HepG2 (cell line): ENCODE measurements around the gene NDUFB6. TPM values are rescaled to one million over a fixed set of nuclear protein-coding genes. Genes with fewer than 3 reads are reported as not detected.
"Not testable (repeated sequence)": the region's sequence is repeated elsewhere in the genome, so short reads cannot be mapped to it uniquely, and the experiment has no call there.

Experiments used
- ATAC-seq: fragments of 200-7000 bp; cut with Tn5 transposase; 3 replicates; pipeline ENCODE4 v1.9.1; 2020; ENCODE audit warnings: mild to moderate bottlenecking, moderate library complexity
- BruUV-seq: library from RNA; stranded (reverse); fragments of 400-500 nt; replicated peaks from 2 replicates; lab custom pipeline; 2021; lab: Mats Ljungman, UMichigan
- CTCF ChIA-PET: fragments of 300-600 bp; formaldehyde crosslinking; extraction: SDS; loops from one replicate; lab custom pipeline; 2021; ENCODE audit warnings: low total read pairs, inconsistent platforms, low intra/inter-chr PET ratio; lab: Yijun Ruan, JAX
- POLR2A ChIA-PET: fragments of 350-600 bp; sonication (Branson Sonifier 250); formaldehyde crosslinking; loops from one replicate; lab custom pipeline; 2020; ENCODE audit warnings: antibody characterized with exemption, inconsistent platforms; lab: Yijun Ruan, JAX
- DNase-seq: peaks from one replicate; pipeline ENCODE4 v3.0.0-alpha.2; 2015; ENCODE audit warnings: low spot score
- FAIRE-seq: peaks from 3 replicates; lab custom pipeline; 2011; peaks lifted over from hg19 to GRCh38; lab: Jason Lieb, UNC
- H2AFZ ChIP-seq: one replicate; pipeline ENCODE4 v1.6.1; 2011; ENCODE audit warnings: low read length, inconsistent platforms
- H3K27ac ChIP-seq: fragments of 300-600 bp; 3 replicates; pipeline ENCODE4 v1.8.0; 2011; ENCODE audit warnings: mixed run types, mild to moderate bottlenecking, mixed read lengths, low read length, inconsistent platforms; ENCODE audit not compliant: insufficient read depth; ENCODE audit errors: extremely low read length
- H3K27me3 ChIP-seq, 2 experiments: fragments of 200-600 bp in 1 of 2; 2 replicates in 1 of 2; 3 replicates in 1 of 2; pipeline versions ENCODE4 v1.6.0 to v1.8.0; 2011; ENCODE audit warnings: low read length in 2 of 2, mild to moderate bottlenecking in 2 of 2, moderate library complexity in 2 of 2, inconsistent platforms in 1 of 2; ENCODE audit not compliant: insufficient read depth in 2 of 2, control insufficient read depth in 1 of 2
- H3K36me3 ChIP-seq, 2 experiments: fragments of 200-600 bp in 1 of 2; replicated peaks in 1 of 2; 2 replicates in 1 of 2; 3 replicates in 1 of 2; pipeline versions ENCODE4 v1.5.1 to v1.8.0; 2011; ENCODE audit warnings: low read length in 2 of 2, inconsistent platforms in 1 of 2; ENCODE audit not compliant: insufficient read depth in 2 of 2, control insufficient read depth in 1 of 2
- H3K4me1 ChIP-seq: 2 replicates; pipeline ENCODE4 v1.5.1; 2012; ENCODE audit warnings: low read length, inconsistent platforms; ENCODE audit not compliant: insufficient read depth
- H3K4me2 ChIP-seq: 2 replicates; pipeline ENCODE4 v1.6.0; 2011; ENCODE audit warnings: low read depth, low read length, inconsistent platforms
- H3K4me3 ChIP-seq, 3 experiments: fragments of 200-600 bp in 1 of 3; sonication (generic), shearing (Covaris generic) in 1 of 3; replicated peaks in 1 of 3; 2 replicates each; pipeline ENCODE4 v1.5.1; 2011 to 2016; ENCODE audit warnings: low read length in 3 of 3, inconsistent platforms in 2 of 3, low read depth in 2 of 3, mild to moderate bottlenecking in 2 of 3, control low read depth in 1 of 3, mixed read lengths in 1 of 3; ENCODE audit not compliant: insufficient read depth in 1 of 3
- H3K79me2 ChIP-seq: one replicate; pipeline ENCODE4 v1.6.1; 2011; ENCODE audit warnings: low read length, inconsistent platforms; ENCODE audit not compliant: insufficient read depth
- H3K9ac ChIP-seq: 2 replicates; pipeline ENCODE4 v1.6.0; 2011; ENCODE audit warnings: mild to moderate bottlenecking, low read depth, low read length, inconsistent platforms; ENCODE audit not compliant: insufficient read depth
- H3K9me3 ChIP-seq: 2 replicates; pipeline ENCODE4 v1.5.1; 2012; ENCODE audit warnings: mild to moderate bottlenecking, low read length
- H4K20me1 ChIP-seq: 2 replicates; pipeline ENCODE4 v1.6.0; 2011; ENCODE audit warnings: inconsistent platforms, mild to moderate bottlenecking, low read length, moderate library complexity; ENCODE audit not compliant: insufficient read depth
- CBX2 ChIP-seq, 2 experiments: fragments of 200-600 bp in 1 of 2; sonication (generic); formaldehyde crosslinking in 1 of 2; IDR thresholded peaks; 2 replicates each; pipeline versions ENCODE4 v1.7.0 to v1.8.1; 2018 to 2022; ENCODE audit warnings: low read depth in 2 of 2, low read length in 1 of 2, mild to moderate bottlenecking in 1 of 2, missing genetic modification reagents in 1 of 2
- CHCHD3 ChIP-seq: sonication (generic); formaldehyde crosslinking; IDR thresholded peaks from 2 replicates; pipeline ENCODE4 v1.8.0; 2022; ENCODE audit warnings: mild to moderate bottlenecking, missing genetic modification reagents, moderate library complexity
- JUN ChIP-seq: sonication (generic); formaldehyde crosslinking; IDR thresholded peaks from 2 replicates; pipeline ENCODE4 v1.4.0; 2020; ENCODE audit warnings: mild to moderate bottlenecking, missing genetic modification reagents
- POLR2A ChIP-seq, 2 experiments: IDR thresholded peaks; 2 replicates each; pipeline ENCODE4 v1.6.1; 2011; ENCODE audit warnings: low read depth in 2 of 2, low read length in 2 of 2, mild to moderate bottlenecking in 1 of 2, moderate library complexity in 1 of 2; ENCODE audit not compliant: insufficient read depth in 1 of 2
- SP1 ChIP-seq, 2 experiments: fragments of 450-650 bp in 1 of 2; sonication (generic) in 1 of 2; formaldehyde crosslinking in 1 of 2; IDR thresholded peaks; 2 replicates each; pipeline versions ENCODE4 v1.4.0 to v1.6.1; 2016 to 2020; ENCODE audit warnings: missing genetic modification reagents in 1 of 2
- ZBTB26 ChIP-seq: IDR thresholded peaks from 2 replicates; pipeline ENCODE4 v1.6.1; 2016; ENCODE audit warnings: missing compliant biosample characterization, missing genetic modification reagents, borderline replicate concordance
- ZMYM2 ChIP-seq: sonication (generic); formaldehyde crosslinking; IDR thresholded peaks from 2 replicates; pipeline ENCODE4 v1.8.0; 2022; ENCODE audit warnings: mild to moderate bottlenecking, missing genetic modification reagents
- ZMYM3 ChIP-seq: sonication (generic); formaldehyde crosslinking; IDR thresholded peaks from 2 replicates; pipeline ENCODE4 v1.5.1; 2020; ENCODE audit warnings: mild to moderate bottlenecking, missing genetic modification reagents
- WGBS: methylation state at CpG from one replicate; pipeline ENCODE4 v1.1.6; 2017; ENCODE audit warnings: low lambda C conversion rate; 5-methylcytosine and 5-hydroxymethylcytosine counted together
- in situ Hi-C: cut with HindIII; loops from 2 replicates; pipeline ENCODE4 v1.10.0; 2017; ENCODE audit warnings: low pct_unique_long_range_greater_than_20kb; ENCODE audit not compliant: extremely low pct_ligation_motif_present
- intact Hi-C: fragments of 100-400 bp; cut with micrococcal nuclease; formaldehyde crosslinking; loops from one replicate; pipeline ENCODE4 v1.10.0; 2022; ENCODE audit not compliant: unreplicated experiment
- polyA plus RNA-seq, 8 experiments: library from polyadenylated mRNA; depleted of rRNA in 3 of 8; stranded (reverse) in 7 of 8; unstranded in 1 of 8; fragments of >200 nt; fragmentation: Illumina TruSeq in 4 of 8; extraction: Trizol in 4 of 8; gene quantifications; 2 replicates each; pipeline versions ENCODE4 v1.2.1 to v1.2.3, GENCODE V29; 2011 to 2016; ENCODE audit warnings: low read depth in 4 of 8, missing spikeins in 1 of 8, mixed read lengths in 1 of 8; ENCODE audit not compliant: insufficient read depth in 1 of 8
- total RNA-seq, 5 experiments: library from RNA; depleted of rRNA; stranded (reverse); fragments of >200 nt; fragmentation: Illumina TruSeq; extraction: Trizol; gene quantifications; 2 replicates each; pipeline ENCODE4 v1.2.3, GENCODE V29; 2016; ENCODE audit warnings: low read depth in 1 of 5
- TF ChIP-seq, protein P1 (sequence below): sonication (generic); formaldehyde crosslinking; IDR thresholded peaks from 2 replicates; pipeline ENCODE4 v1.4.0; 2020; ENCODE audit warnings: mild to moderate bottlenecking, missing genetic modification reagents
- TF ChIP-seq, protein P2 (sequence below): sonication (generic); formaldehyde crosslinking; IDR thresholded peaks from 2 replicates; pipeline ENCODE4 v1.5.1; 2020; ENCODE audit warnings: missing genetic modification reagents, mild to moderate bottlenecking, borderline replicate concordance

NDUFB6 gene
- total and polyA plus RNA-seq, 2 of the 13 experiments (the other 11 are each of a cell fraction or from before 2014, with no cell fraction given): 31.2 to 81.9 TPM

GRCh38 chr9:32524892-32525708 lies 47.9 kb downstream of the NDUFB6 start (continued):
- TF ChIP-seq, protein P1, sequence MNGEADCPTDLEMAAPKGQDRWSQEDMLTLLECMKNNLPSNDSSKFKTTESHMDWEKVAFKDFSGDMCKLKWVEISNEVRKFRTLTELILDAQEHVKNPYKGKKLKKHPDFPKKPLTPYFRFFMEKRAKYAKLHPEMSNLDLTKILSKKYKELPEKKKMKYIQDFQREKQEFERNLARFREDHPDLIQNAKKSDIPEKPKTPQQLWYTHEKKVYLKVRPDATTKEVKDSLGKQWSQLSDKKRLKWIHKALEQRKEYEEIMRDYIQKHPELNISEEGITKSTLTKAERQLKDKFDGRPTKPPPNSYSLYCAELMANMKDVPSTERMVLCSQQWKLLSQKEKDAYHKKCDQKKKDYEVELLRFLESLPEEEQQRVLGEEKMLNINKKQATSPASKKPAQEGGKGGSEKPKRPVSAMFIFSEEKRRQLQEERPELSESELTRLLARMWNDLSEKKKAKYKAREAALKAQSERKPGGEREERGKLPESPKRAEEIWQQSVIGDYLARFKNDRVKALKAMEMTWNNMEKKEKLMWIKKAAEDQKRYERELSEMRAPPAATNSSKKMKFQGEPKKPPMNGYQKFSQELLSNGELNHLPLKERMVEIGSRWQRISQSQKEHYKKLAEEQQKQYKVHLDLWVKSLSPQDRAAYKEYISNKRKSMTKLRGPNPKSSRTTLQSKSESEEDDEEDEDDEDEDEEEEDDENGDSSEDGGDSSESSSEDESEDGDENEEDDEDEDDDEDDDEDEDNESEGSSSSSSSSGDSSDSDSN (CRISPR knock-in tag): no peak
- TF ChIP-seq CBX2 (IDR thresholded peaks at IDR 0.05; ENCODE audit: low read depth, low read length) (no peak), CBX2 (CRISPR knock-in tag; IDR thresholded peaks at IDR 0.05; ENCODE audit: low read depth) (no peak), JUN (no peak), CHCHD3 (CRISPR knock-in tag) (no peak), SP1 (IDR thresholded peaks at IDR 0.05) (no peak), SP1 (CRISPR knock-in tag; IDR thresholded peaks at IDR 0.05) (no peak), ZBTB26 (CRISPR knock-in tag) (no peak), POLR2A (IDR thresholded peaks at IDR 0.05; ENCODE audit: insufficient read depth in 1 of 2, low read depth in 2 of 2, low read length in 2 of 2) (no peak)

GRCh38 chr9:32524558-32524891 lies 48.4 kb downstream of the NDUFB6 start:
- peak overlapping the region; percentile 76 for H3K9ac ChIP-seq
- FAIRE-seq, H4K20me1 ChIP-seq, H3K36me3 ChIP-seq, ATAC-seq, intact Hi-C loops, BruUV-seq, in situ Hi-C loops, H3K27me3 ChIP-seq, DNase-seq, H2AFZ ChIP-seq, H3K9me3 ChIP-seq, H3K79me2 ChIP-seq: not testable (repeated sequence)
- peak overlapping the region; percentile 75 for H3K27ac ChIP-seq
- WGBS: 27% methylated on average over 11 of the region's 11 CpGs
- ChIA-PET CTCF (interaction anchor here (3.4 kb wide), 1 partner anchor 146 kb away, joined by 33 read pairs; no protein-coding TSS in a partner anchor), POLR2A (interaction anchor here (1.1 to 2.8 kb wide), 6 partner anchors 16 to 500 kb away, joined by 4 to 43 read pairs (median 11); partner anchors contain the start of genes ACO1, DNAJA1, SMIM27 and TOPORS)
- H3K4me1 ChIP-seq: peaks cover 39% of the 10 kb centered on the region
- TF ChIP-seq, protein P2, sequence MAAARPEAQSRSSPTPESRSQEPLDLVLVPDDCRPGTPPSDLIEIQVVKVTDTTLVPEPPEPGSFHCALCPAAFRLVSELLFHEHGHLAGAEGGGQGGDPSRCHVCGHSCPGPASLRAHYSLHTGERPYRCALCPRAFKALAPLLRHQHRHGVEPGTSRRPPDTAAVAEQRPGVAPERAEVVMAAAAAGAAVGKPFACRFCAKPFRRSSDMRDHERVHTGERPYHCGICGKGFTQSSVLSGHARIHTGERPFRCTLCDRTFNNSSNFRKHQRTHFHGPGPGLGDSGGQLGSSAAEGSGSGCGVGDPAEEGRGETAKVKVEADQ (CRISPR knock-in tag): 0 out of 2 replicates have a peak, but pooled peaks have one; percentile 5
- peak; percentile 54; the same call in 1 of the 2 replicates for TF ChIP-seq ZMYM3 (CRISPR knock-in tag)
- TF ChIP-seq ZMYM2 (CRISPR knock-in tag): 0 out of 2 replicates have a peak, but pooled peaks have one; percentile 46
- peak overlapping the region; percentile 89 for H3K4me2 ChIP-seq
- peak overlapping the region; percentile 80 to 86 (median 82) for H3K4me3 ChIP-seq
